ENCODE measurements around the gene SLC35D2.

Gene SLC35D2

DNA sequence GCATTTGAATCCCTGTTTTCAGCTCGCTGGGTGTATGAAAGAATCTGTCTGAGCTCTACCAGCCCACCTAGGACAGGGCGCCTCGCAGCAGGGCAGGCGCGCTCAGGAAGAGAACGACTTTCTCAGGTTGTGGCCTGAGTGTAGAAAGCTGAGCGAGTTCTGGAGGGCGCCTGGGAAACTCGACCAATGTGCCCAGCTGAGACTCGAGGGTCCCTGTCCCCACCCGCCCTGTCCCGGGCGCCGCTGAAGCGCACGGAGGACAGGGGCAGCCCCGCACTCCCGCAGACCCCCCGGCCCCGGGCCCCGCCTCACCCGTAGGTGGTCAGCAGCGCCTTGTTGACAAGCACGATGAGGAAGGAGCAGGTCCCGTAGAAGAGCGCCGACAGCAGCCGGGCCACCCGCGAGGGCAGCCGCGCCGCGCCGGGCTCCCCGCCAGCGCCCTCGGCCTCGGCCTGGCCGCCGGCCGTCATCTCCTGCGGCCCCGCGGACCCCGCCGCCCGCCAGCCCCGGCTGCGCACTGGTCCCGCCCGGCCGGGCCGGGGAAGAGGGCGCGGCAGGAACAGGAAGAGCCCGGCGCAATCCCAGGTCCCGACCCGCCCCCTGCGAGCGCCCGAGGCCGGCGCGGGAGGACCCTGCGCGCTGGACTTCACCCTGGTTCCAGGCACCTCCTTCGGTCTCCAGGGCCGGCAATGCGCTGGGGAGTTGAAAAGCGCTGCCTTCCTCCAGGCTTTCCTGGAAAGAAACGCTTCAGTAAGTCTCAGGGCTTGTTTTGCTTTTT, at the start of gene SLC35D2:
TSS of gene SLC35D2 (minus strand) at position 547 of the 778 bp plus-strand sequence. CDS start at position 470, 77 bp downstream.
- peak; percentile 92 for DNase-seq (ENCODE audit: low spot score)

DNA sequence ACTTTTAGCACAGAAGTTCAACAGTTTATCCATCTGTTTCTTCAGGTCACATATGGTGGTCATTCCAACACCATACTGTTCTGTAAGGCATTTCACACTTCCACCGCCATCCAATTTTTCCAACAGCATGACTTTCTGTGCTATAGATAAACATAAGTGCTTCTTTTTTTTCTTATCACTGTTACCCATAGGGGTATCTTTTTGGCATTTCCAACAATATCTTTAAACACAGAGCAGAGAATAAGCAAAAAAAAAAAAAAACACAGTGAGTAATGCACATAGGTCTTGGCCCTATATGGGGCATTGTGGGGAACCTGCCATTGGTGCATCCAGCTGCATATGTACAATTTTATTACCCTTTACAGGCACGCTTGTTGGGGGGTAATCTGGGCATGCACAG, 46.9 kb upstream of the SLC35D2 start:
- no peak for DNase-seq (ENCODE audit: low spot score)

DNA sequence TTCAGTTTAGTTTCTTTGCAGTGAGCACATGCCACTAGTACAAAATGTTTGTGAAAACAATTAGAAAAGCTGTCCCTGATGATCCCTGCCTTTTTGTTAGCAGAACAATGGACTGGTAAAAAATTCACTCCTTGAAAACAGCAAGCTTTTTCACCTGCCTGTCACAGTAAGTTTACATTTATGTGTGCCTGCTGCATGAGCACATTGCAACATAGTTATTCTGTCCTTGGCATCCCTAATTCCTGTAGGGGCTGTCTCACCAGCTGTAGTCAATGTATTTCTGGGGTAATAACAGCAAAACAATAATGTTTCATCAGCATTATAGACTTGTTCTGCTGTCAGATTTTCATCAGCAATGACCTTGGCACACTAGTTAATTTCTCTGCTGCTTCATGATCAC, 46.2 kb upstream of the SLC35D2 start:
- no peak for DNase-seq (ENCODE audit: low spot score)

DNA sequence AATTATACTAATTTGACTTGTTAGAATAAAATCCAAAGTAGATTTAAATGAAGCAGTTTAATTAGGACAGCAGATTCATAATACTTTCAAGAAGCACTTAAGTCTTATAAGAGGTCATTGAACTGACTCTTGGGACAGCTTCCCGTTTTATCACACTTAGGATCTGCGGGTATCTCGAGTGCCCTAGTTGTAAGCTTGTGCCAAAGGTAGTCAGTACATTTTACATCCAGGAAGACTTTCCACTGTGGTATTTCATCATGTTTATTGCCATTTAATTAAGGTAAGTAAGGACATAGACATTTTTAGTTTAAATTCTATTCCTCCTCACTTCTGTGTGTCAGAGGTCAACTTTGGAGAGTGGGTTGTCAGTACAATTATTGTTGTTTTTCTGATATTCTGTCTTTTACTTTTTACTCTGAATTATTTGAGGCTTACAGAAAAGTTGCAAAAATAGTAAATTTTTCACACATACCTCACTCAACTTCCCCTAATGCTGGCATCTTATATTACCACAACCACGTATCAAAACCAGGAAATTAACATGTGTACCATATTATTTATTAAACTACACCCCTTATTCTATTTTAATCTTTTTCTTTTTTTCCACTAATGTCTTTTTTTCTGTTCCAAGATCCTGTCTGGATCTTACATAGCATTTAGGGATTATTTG, 42.1 kb upstream of the SLC35D2 start:
- no peak for DNase-seq (ENCODE audit: low spot score)

DNA sequence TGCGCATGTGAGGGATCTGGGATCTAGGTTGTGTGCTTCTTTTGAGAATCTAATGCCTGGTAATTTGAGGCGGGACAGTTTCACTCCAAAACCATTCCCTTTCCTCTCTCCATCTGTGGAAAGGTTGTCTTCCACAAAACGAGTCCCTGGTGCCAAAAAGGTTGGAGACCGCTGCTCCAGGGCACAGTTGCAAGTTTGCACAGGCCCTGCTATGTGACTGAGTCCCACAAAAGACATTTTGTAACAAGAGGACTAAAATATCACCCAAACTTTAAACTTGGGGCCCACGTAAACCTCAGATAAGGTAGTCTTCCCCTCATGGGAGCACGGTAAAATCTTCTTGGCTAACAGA, 40.5 kb upstream of the SLC35D2 start:
- no peak for DNase-seq (ENCODE audit: low spot score)

DNA sequence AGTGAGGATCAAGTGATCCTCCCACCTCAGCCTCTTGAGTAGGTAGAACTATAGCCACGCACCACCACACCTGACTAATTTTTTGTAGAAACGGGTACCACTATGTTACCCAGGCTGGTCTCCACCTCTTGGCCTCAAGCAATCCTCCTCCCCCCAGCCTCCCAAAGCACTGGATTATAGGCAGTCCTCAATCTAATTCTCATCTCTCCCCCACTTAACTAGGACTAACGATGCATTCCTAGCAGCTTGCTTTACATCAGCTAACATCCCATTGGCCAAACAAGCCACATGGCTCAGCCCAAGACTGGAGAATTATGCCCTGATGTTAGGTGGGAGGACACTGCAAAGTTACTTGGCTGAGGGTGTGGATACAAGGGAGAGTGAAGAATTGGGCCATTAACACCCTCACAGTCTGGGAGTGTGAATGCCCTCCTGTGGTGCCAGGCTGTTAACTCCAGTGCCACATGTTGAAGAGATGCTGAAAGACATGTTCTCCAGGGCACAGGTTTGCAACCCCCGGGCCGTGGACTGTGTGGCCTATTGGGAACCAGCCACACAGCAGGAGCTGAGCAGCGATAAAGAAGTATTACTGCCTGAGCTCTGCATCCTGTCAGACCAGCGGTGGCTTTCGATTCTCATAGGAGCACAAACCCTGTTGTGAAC, 39.9 kb upstream of the SLC35D2 start:
- no peak for DNase-seq (ENCODE audit: low spot score)

DNA sequence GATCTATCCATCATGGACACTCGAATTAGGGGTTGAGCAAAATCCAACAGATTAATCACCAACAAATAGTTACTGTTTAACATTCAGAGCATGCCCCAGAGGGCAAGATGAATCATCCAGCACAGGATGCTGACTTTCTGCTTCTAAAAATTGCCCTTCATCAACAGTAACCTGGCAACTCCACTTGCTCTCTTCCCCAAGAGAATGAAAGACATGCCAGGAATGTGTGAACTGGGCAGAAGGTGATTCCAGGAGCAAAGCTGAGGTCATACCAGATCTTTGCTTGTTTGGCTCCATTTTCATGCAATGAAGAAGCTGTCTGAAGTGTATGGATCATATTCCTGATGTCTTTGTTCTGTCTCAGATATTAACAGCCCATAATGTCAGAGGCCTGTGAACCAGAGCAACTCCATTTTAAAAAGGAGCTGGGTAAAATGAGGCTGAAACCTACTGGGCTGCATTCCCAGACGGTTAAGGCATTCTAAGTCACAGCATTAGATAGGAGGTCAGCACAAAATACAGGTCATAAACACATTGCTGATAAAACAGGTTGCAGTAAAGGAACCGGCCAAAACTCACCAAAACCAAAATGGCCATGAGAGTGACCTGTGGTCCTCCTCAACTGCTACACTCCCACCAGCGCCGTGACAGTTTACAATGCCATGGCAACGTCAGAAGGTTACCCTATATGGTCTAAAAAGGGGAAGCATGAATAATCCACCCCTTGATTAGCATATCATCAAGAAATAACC, 37.1 kb upstream of the SLC35D2 start:
- peak; percentile 83 for DNase-seq (ENCODE audit: low spot score)

DNA sequence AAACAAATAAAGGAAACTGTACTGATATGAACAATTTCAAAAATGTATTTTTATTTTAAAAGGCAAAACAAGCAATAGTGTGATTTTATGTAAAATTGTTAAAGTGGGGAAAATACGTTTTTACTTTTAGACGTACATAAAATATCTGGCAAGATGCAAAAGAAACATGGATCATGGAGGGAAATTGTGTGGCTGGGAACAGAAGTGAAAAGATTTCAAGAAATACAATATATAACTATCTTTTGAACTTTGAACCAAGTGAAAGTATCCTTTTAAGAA, 36.1 kb upstream of the SLC35D2 start:
- DNase-seq (ENCODE audit: low spot score): no peak

DNA sequence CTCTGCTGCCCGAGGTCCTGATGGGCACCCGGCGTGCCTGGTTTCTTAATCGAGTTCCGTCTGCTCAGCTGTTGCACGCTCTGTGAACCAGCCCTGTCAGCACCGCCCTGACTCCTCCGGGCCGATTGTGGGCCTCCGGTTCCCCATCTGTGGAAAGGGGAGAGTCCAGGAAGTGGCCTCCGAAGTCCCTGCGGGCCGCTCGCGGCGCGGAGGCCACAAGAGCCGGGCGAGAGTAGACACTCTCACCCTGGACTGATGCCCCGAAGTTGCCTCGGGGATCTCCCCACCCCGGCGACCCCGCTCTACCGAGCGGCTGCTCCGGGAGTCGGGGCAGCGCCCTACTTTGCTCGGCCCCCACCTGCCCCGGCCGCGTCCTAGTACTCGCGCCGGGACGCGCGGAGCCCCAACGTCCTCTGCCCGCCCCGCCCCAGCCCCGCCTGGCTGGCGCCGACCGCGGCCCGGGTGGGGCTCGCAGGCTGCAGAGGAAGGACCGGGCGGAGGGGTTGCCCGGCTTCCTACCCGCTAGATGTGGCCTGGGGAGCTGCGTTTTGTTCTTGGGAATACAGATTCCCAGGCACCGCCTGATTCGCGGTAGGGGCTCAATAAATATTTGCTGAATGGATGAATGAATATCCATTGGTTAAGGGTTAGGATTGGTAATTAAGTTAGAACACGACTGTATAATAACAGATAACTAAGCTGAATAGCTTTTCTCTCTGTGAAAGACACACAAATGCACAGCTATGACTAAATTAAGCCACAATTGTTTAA, 35.6 kb upstream of the SLC35D2 start:
- DNase-seq (ENCODE audit: low spot score): peak; percentile 79

DNA sequence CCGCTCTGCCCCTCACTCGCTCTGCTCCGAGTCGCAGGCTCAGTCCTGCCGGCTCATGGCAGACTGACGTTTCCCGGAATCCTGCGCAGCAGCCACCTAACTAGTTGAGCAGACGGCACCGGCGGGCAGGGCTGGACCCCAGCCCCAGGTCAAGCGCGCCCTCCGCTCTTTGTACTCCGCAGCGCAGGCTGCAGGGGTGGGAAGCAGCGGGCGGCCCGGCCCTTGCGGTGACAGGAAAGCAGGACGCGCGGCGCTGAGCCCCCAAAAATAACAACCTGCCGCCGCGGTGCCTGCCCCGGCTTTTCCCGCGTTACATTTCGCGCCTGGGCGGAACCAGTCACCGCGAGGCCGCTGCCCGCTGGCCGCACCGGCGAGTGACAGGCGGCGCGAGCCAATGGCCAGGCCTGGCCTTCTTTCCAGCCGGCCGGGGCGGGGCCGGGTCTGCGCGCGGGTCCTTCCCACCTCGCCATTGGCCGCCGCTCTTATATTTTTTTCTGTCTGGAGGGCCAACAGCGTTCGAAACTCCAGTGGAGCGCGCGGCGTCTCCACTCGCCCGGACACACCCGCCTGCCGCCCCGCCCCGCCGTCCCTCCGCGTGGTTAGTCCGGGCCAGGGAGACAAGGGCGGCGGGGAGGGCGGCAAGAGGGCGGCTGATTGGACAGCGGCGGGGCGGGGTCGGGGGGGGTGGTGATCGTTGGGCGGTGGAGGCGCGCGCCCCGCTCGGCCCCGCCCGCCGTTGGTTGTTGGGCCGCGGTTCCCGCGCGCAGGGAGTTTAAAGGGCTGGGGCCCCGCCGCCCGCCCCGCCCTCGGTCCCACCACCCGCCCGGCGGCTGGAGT, 34.8 kb upstream of the SLC35D2 start, which contains the start of gene ZNF367:
TSS of gene ZNF367 (minus strand) at position 288 of the 837 bp plus-strand sequence. CDS start 338 bp downstream, outside the sequence.
- DNase-seq (ENCODE audit: low spot score): peak; percentile 97

DNA sequence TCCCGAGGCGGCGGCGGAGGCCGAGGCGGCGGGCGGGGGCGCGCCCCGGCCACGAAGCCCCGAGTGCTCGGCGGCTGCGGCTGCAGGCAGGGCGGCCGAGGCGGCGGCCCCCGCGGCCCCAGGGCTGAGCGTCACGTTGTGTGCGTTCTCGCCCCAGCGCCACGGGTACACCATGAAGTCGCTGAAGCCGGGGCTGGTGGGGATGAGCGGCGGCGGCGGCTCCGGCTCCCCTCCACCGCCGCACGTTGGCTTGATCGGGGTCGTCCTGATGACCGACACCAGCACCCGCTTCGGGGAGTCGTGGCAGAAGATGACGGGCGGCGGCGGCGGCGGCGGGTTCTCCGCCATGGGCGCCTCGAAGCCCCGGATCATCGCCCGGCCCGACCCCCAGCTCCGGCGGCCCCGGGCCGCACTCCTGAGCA, 34.2 kb upstream of the SLC35D2 start:
- no peak for DNase-seq (ENCODE audit: low spot score)

DNA sequence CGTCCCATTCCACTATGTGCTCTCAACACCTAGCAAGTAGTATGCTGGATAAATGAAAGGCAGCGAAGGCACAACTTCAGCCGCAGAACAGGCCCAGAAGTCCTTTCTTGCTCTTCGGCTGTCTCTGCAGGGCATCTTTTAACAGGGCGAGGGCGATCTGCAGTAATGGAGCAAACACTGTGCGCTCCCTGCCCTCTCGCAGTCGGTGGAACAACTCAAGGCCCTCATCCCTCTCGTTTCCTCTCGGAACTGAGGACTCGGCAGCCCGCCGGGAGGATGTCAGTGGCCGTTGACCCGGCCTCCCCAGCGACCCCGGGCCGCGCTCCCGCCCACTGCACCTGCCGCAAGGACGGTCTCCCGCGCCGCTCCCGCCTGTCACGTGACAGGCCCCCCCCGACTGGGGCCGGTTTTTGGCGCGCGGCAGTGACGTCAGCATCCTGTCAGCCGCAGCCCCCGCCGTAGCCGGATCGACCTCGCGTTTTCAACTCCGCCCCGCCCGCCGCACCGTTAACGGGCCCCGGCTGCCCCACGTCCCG, 33.6 kb upstream of the SLC35D2 start:
- peak; percentile 95 for DNase-seq (ENCODE audit: low spot score)

DNA sequence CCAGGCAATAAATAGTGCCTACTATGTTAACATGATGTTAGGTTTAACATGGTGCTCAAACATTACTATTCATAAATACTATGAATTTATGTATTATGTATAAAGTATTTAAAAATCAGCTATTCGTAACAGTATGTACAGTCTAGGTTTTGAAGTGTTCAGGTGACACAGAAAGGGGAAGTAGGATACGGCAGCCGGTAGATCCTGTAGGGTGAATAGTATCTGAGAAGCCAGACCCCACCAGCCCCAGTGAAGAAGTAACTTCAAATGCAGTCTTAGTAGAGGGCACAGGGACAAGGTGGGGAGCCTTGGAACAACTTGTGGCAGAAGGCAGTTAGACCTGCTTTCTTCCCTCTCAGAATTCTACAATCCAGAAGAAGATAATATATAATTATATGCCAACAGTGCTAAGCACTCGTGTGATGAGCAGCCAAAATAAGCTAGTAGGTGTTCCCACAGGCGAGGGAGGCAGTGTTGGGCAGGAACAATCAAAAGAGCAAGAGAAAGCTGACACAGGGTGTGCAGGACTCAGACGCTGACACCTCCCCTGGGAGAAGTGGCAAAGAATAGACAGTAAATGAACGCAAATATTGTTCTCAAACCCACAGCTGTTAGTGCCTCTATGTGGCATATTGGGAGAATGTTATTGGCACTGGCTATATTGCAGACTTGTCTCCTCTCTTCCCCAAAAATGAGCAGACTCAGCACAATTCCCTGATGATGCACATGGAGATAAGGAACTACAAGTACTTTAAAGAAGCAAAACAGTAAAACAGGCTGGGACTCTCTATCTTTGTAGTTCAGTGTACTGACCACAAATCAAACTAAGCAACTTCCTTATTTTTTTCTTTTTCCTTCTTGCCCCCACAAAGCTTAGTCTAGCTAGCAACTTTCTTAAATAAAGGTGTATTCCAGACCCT, 30.1 kb upstream of the SLC35D2 start:
- DNase-seq (ENCODE audit: low spot score): no peak

DNA sequence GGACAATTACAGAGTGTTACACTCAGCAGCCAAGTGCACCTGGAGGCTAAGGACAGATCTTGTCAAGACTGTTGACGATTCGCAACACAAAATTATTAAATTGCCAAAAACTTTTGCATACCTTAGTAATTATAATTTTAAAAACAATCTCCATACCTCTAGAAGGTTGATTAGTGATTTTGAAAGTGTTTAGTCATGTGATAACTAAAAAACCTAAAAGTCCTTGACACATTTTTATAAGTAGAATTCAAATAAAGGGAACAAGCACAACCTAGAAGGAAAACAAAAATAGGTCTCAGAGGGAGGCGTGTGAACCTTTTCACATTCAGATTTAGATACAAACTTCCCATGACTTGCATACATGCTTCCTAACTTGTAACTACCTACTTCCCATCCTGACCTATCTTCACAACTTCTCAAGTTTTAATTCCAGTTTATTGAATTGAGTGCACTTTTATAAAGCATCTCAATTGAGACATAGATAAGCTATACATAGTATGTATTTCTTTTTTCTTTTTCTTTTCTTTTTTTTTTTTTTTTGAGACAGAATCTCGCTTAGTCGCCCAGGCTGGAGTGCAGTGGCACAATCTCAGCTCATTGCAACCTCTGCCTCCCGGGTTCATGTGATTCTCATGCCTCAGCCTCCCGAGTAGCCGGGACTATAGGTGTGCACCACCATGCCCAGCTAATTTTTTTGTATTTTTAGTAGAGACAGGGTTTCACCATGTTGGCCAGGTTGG, 28.8 kb upstream of the SLC35D2 start:
- DNase-seq (ENCODE audit: low spot score): no peak

DNA sequence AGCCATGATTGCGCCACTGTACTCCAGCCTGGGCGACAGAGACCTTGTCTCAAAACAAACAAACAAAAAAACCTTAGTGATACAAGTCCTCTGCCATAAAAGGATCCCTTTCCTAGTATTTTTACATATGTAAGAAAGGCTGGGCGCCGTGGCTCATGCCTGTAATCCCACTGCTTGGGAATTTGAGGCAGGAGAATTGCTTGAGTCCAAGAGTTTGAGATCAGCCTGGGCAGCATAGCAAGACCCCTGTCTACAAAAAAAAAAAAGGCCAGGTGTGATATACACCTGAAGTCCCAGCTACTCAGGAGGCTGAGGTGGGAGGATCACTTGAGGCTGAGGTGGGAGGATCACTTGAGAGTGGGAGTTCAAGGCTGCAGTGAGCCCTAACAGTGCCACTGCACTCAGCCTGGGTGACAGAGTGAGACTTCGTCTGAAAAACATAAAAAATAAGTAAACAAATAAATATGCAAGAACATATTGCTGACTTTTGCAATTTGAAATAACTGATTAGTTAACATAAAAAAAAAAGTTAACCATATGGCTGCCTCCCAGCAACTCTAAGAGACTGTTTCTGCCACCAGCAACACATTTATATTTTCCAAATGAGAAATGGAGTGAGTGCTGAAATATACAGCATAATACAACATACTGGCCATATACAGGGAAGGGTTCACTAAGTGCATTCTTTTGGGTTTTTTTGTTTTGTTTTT, 27.8 kb upstream of the SLC35D2 start:
- DNase-seq (ENCODE audit: low spot score): no peak

DNA sequence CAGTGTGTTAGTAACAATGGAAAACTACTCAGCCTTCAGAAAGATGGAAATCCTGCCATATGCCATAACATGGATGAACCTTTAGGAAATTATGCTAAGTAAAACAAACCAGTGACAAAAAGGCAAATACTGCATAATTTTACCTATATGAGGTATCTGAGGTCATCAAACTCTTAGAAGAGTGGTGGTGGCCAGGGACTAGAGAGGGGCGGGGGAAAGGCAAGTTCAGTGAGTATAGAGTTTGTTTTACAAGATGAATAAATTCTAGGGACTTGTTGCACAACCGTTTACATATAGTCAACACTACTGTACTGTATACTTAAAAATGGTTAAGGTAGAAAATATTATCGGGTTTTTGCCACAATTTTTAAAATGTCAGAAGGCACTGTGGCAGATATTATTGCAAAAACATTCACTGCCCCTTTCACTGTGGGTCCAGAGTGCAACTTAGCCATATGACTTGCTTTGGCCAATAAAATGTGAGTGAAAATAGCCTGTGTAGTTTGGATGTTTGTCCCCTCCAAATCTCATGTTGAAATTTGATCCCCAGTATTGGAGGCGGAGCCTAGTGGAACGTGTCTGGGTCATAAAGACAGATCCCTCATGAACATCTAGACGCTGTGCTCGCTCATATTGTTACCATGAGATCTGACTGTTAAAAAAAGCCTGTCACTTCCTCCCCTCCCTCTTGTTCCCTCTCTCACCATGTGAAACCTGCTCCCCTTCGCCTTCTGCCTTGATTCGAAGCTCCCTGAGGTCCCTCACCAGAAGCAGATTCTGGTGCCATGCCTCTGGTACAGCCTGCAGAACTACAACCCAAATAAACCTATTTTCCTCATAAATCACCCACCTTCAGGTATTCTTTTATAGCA, 25.1 kb upstream of the SLC35D2 start:
- no peak for DNase-seq (ENCODE audit: low spot score)

All from AG20443 (cell line).